Effector memory CD8-positive, alpha-beta T cell (primary cell): ENCODE measurements around the gene TJAP1.

Source experiments
- ATAC-seq: fragments of 150-1000 bp; cut with Tn5 transposase; replicated peaks from 2 replicates; pipeline ENCODE4 v1.10.0; 2021; ENCODE audit warnings: mild to moderate bottlenecking, moderate library complexity
- DNase-seq, 3 experiments: peaks; one replicate each; pipeline ENCODE4 v3.0.0; 2021
- H3K27ac Mint-ChIP-seq, 2 donors: one replicate each; pipeline ENCODE4 v1.8.0; 2022; ENCODE audit warnings: mild to moderate bottlenecking in 2 of 2, mixed read lengths in 2 of 2, moderate library complexity in 2 of 2
- H3K27me3 Mint-ChIP-seq, 2 donors: one replicate each; pipeline ENCODE4 v1.8.0; 2022; ENCODE audit warnings: mixed read lengths in 2 of 2
- H3K36me3 Mint-ChIP-seq: one replicate; pipeline ENCODE4 v1.8.0; 2022; ENCODE audit warnings: mild to moderate bottlenecking, moderate library complexity, mixed read lengths; ENCODE audit not compliant: insufficient read depth
- H3K4me1 Mint-ChIP-seq, 2 donors: one replicate each; pipeline ENCODE4 v1.8.0; 2022; ENCODE audit warnings: low read depth in 2 of 2, mixed read lengths in 2 of 2
- H3K4me3 Mint-ChIP-seq, 2 donors: one replicate each; pipeline ENCODE4 v1.8.0; 2022; ENCODE audit warnings: mild to moderate bottlenecking in 2 of 2, mixed read lengths in 2 of 2, moderate library complexity in 2 of 2
- H3K9me3 Mint-ChIP-seq, 2 donors: one replicate each; pipeline ENCODE4 v1.8.0; 2022; ENCODE audit warnings: mixed read lengths in 2 of 2

The TJAP1 gene

GRCh38 chr6:43475516-43475915 is 1.9 kb upstream of the TJAP1 start:
- Mint-ChIP-seq H3K4me1 (peaks cover 21 to 28% of the 10 kb centered on the region in 2 donors), H3K4me3 (no peak overlapping the region), H3K27ac (peak overlapping the region; percentile 22 to 79), H3K9me3 (no peaks in the 10 kb centered on the region), H3K27me3 (peaks cover 0 to 11% of the 10 kb centered on the region in 2 donors), H3K36me3 (peaks cover 8% of the 10 kb centered on the region)
- DNase-seq (no peak), ATAC-seq (no peak)

GRCh38 chr6:43476746-43477145 is 624 bp upstream of the TJAP1 start:
- ATAC-seq (peak; percentile 36), DNase-seq (peak in 1 of 3 experiments; percentile 7)
- peak overlapping the region; percentile 97 to 99 for H3K4me3 Mint-ChIP-seq
- peaks cover 23 to 31% of the 10 kb centered on the region in 2 donors for H3K4me1 Mint-ChIP-seq
- H3K36me3 Mint-ChIP-seq = peaks cover 10% of the 10 kb centered on the region
- H3K27ac Mint-ChIP-seq = peak overlapping the region; percentile 99
- no peaks in the 10 kb centered on the region for H3K9me3 Mint-ChIP-seq
- H3K27me3 Mint-ChIP-seq = no peaks in the 10 kb centered on the region

GRCh38 chr6:43478008-43478372 is 620 bp downstream of the TJAP1 start:
- H3K9me3 Mint-ChIP-seq = no peaks in the 10 kb centered on the region
- DNase-seq (peak in 1 of 3 experiments; percentile 24), ATAC-seq (peak; percentile 1)
- H3K4me1 Mint-ChIP-seq = peaks cover 29 to 40% of the 10 kb centered on the region in 2 donors
- peak overlapping the region; percentile 97 to 99 for H3K4me3 Mint-ChIP-seq
- peak overlapping the region; percentile 99 for H3K27ac Mint-ChIP-seq
- H3K27me3 Mint-ChIP-seq = no peaks in the 10 kb centered on the region
- H3K36me3 Mint-ChIP-seq = peaks cover 11% of the 10 kb centered on the region

- Mint-ChIP-seq H3K27ac (no peak overlapping the region), H3K4me1 (peaks cover 37 to 46% of the 10 kb centered on the region in 2 donors), H3K36me3 (peaks cover 13% of the 10 kb centered on the region), H3K9me3 (no peaks in the 10 kb centered on the region), H3K4me3 (no peak overlapping the region), H3K27me3 (no peaks in the 10 kb centered on the region)
- DNase-seq (no peak), ATAC-seq (no peak)
These were observed 3.7 kb downstream of the TJAP1 start for GRCh38 chr6:43481075-43481474.

GRCh38 chr6:43481591-43482236 is 4.3 kb downstream of the TJAP1 start:
- Mint-ChIP-seq H3K4me3 (no peak overlapping the region), H3K27ac (peak overlapping the region in 1 of 2 donors; percentile 69), H3K27me3 (no peaks in the 10 kb centered on the region), H3K9me3 (no peaks in the 10 kb centered on the region), H3K4me1 (peaks cover 35 to 44% of the 10 kb centered on the region in 2 donors), H3K36me3 (peaks cover 13% of the 10 kb centered on the region)
- DNase-seq = no peak
- no peak for ATAC-seq

- Mint-ChIP-seq H3K4me1 (peaks cover 21 to 22% of the 10 kb centered on the region in 2 donors), H3K9me3 (no peaks in the 10 kb centered on the region), H3K36me3 (peaks cover 10% of the 10 kb centered on the region), H3K27me3 (no peaks in the 10 kb centered on the region), H3K4me3 (no peak overlapping the region), H3K27ac (peak overlapping the region in 1 of 2 donors; percentile 22)
- no peak for DNase-seq
- no peak for ATAC-seq
These were observed 11.4 kb downstream of the TJAP1 start for GRCh38 chr6:43488667-43489276.

- Mint-ChIP-seq H3K27ac (peak overlapping the region in 1 of 2 donors; percentile 22), H3K36me3 (peaks cover 10% of the 10 kb centered on the region)
These were observed 12.1 kb downstream of the TJAP1 start for GRCh38 chr6:43489277-43490072.

GRCh38 chr6:43490523-43490939 is 13.2 kb downstream of the TJAP1 start:
- no peak overlapping the region for H3K27ac Mint-ChIP-seq

More at GRCh38 chr6:43489277-43490072, 12.1 kb downstream of the TJAP1 start:
- H3K27me3 Mint-ChIP-seq = no peaks in the 10 kb centered on the region
- ATAC-seq (no peak), DNase-seq (no peak)
- H3K4me3 Mint-ChIP-seq = no peak overlapping the region
- H3K9me3 Mint-ChIP-seq = no peaks in the 10 kb centered on the region
- H3K4me1 Mint-ChIP-seq = peaks cover 26 to 27% of the 10 kb centered on the region in 2 donors

GRCh38 chr6:43491750-43492661 is 14.6 kb downstream of the TJAP1 start:
- ATAC-seq (no peak), DNase-seq (no peak)
- Mint-ChIP-seq H3K9me3 (no peaks in the 10 kb centered on the region), H3K4me1 (peaks cover 38 to 39% of the 10 kb centered on the region in 2 donors), H3K27ac (peak overlapping the region; percentile 61 to 66), H3K4me3 (no peak overlapping the region), H3K27me3 (no peaks in the 10 kb centered on the region), H3K36me3 (peaks cover 13% of the 10 kb centered on the region)

More at GRCh38 chr6:43490523-43490939, 13.2 kb downstream of the TJAP1 start:
- Mint-ChIP-seq H3K4me3 (no peak overlapping the region), H3K9me3 (no peaks in the 10 kb centered on the region), H3K4me1 (peaks cover 35 to 36% of the 10 kb centered on the region in 2 donors), H3K36me3 (peaks cover 10% of the 10 kb centered on the region), H3K27me3 (no peaks in the 10 kb centered on the region)
- ATAC-seq (no peak), DNase-seq (no peak)

GRCh38 chr6:43492673-43493072 is 15.3 kb downstream of the TJAP1 start:
- Mint-ChIP-seq H3K4me1 (peaks cover 38 to 39% of the 10 kb centered on the region in 2 donors), H3K9me3 (no peaks in the 10 kb centered on the region), H3K4me3 (no peak overlapping the region), H3K27ac (peak overlapping the region; percentile 61 to 66), H3K36me3 (peaks cover 10% of the 10 kb centered on the region), H3K27me3 (no peaks in the 10 kb centered on the region)
- DNase-seq (no peak), ATAC-seq (no peak)

- DNase-seq = no peak
- no peaks in the 10 kb centered on the region for H3K27me3 Mint-ChIP-seq
- ATAC-seq = no peak
- no peak overlapping the region for H3K4me3 Mint-ChIP-seq
- no peaks in the 10 kb centered on the region for H3K9me3 Mint-ChIP-seq
- peaks cover 37 to 38% of the 10 kb centered on the region in 2 donors for H3K4me1 Mint-ChIP-seq
- peak overlapping the region; percentile 66 to 94 for H3K27ac Mint-ChIP-seq
- H3K36me3 Mint-ChIP-seq = peaks cover 8% of the 10 kb centered on the region
These were observed 15.9 kb downstream of the TJAP1 start for GRCh38 chr6:43493230-43493629.

- Mint-ChIP-seq H3K27me3 (no peaks in the 10 kb centered on the region), H3K9me3 (no peaks in the 10 kb centered on the region), H3K4me1 (peaks cover 37 to 38% of the 10 kb centered on the region in 2 donors), H3K36me3 (peaks cover 8% of the 10 kb centered on the region), H3K4me3 (peak overlapping the region; percentile 56 to 58), H3K27ac (peak overlapping the region; percentile 94 to 96)
- DNase-seq (no peak), ATAC-seq (no peak)
These were observed 16.5 kb downstream of the TJAP1 start for GRCh38 chr6:43493833-43494232.

GRCh38 chr6:43494321-43494720 is 17.0 kb downstream of the TJAP1 start:
- Mint-ChIP-seq H3K27ac (peak overlapping the region; percentile 94 to 96), H3K27me3 (no peaks in the 10 kb centered on the region), H3K4me3 (peak overlapping the region; percentile 56 to 58), H3K36me3 (peaks cover 8% of the 10 kb centered on the region), H3K9me3 (no peaks in the 10 kb centered on the region), H3K4me1 (peaks cover 33% of the 10 kb centered on the region in 2 donors)
- ATAC-seq (no peak), DNase-seq (no peak)
